Suppressor macrophage treated with lipopolysaccharide for 1 hour (primary cell): Measurements from ENCODE around the gene ZNF316.

ENCODE experiments used
- DNase-seq, 3 donors: peaks; one replicate each; pipeline ENCODE4 v3.0.0-alpha.2; 2020 to 2022

The ZNF316 gene

DNA sequence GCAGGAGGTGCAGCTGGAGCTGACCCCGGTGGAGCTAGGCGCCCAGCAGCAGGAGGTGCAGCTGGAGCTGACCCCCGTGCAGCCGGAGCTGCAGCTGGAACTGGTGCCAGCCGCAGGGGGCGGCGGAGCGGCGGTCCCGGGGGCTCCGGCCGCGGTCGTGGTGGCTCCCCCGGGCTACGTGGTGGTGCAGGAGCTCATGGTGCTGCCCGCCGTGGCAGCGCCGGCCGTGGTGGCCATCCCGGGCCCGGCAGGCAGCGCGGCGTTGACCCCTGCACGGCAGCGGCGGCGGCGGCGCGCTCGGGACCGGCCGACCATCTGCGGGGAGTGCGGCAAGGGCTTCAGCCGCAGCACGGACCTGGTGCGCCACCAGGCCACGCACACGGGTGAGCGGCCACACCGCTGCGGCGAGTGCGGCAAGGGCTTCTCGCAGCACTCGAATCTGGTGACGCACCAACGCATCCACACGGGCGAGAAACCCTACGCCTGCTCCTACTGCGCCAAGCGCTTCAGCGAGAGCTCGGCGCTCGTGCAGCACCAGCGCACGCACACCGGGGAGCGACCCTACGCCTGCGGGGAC, 14.9 kb upstream of the ZNF316 start:
- no peak for DNase-seq

DNA sequence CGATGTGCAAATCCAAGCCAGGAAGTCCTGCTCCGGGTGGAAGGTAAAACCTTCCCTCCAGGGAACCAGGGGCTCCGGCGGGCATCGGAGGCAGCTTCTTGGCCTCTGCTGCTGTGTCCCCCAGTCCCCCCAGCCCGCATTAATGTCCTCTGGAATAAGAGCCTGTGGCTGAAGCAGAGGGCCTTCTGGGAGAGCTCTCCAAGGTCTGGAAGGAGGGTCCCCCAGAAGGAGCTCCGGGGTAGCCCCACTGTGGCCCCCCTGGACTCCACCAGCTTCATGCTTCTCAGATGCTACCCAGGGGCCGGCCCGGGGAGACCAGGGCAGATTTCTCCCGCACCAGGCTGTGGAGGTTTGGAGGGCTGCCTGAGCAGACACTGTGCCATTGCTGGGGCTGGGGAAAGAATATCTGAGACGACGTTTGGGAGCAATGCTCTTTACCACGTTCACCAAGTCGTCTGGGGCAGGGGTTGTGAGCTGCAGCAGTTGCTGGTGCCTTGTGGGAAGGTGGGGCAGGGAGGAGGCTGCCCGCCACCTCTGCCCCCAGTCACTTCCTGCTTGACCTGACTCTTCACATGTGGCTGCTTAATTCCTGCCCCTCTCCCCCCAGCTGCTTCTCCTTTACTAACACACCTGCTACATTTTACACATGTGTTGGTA, 13.4 kb upstream of the ZNF316 start:
- no peak for DNase-seq

DNA sequence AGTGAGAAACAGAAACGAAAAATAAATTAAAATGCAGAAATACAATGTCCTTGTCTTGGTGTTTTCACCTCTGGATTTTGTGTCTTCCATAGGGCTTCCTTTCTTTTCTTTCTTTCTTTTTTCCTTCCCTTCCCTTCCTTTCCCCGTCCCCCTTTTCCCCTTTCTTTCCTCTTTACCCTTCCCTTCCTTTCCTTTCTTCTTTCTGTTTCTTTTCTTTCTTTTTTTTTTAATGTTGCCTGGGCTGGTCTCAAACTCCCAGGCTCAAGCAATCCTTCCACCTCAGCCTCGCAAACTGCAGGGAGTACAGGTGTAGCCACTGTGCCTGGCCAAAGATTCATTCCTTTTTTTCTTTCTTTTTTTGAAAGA, 12.9 kb upstream of the ZNF316 start:
- DNase-seq = no peak

DNA sequence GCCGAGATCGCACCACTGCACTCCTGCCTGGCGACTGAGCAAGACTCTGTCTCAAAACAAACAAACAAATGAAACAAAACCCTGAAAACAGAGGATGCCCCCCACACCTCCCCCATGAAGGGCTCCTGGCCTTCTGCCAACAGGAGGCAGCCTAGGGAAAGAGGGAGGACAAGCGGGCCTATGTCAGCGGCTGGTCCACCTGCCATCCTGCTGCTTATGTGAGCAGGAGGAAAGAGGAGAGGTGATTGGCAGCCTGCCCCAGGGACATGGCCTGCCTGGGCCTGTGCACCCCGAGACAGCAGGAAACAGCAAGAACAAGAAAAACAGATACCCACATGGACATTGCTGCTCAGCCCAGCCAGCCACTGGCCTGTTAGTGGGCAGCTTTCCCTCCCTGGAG, 9.1 kb upstream of the ZNF316 start:
- DNase-seq = no peak

DNA sequence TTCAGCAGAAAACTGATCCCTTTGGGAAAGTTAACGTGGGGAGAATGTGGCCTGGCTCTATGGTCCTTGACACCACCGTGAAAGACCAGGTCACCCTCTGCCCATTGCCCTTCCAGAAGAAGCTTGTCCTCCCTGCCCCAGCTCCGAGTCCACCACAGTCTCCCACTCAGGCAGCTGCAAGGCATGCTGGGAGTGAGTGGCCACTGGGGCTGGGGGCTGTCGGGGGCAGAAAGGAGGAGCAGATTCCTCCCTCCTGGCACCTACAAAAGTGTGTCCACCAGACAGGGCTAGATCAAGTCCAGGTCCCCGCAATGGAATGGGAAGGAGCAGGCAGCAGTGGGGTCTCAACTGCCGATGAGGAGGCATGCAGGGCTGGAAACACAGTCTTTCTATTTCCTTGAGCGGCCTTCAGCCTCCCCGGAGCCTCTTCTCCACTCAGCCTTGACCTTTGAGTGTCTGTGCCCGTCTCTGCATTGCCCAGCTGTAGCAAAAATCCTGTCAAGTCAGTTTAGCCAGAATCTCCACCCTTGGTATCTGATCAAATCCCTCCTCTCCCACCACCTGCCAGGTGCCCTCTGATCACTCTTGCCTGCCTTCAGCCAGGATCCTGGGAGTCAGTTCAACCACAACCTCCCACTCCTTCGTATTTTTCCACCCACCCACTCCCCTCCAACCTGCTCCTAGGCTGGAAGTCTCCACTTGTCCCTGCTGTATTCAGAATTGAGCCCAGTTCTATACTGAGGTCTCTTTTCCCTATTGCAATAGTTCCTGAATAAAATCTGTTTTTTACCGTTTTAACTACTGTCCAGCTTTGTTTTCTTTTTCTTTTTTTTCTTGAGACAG, 6.9 kb upstream of the ZNF316 start:
- no peak for DNase-seq

DNA sequence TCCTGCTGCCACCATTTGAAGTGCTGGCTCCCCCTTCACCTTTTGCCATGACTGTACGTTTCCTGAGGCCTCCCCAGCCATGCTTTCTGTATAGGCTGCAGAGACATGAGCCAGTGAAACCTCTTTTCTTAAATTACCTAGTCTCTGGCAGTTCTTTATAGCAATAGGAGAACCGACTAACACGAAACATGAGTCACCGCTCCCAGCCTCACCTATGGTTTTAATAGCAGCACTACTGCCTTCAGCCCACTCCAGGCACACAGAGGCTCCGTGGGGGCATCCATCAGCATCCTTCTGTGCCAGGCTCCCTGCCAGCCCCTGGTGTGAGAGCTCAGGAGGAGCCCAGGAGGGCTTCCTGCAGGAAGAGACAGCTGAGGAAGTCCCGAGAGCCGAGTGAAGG, 5.5 kb upstream of the ZNF316 start:
- DNase-seq = no peak

DNA sequence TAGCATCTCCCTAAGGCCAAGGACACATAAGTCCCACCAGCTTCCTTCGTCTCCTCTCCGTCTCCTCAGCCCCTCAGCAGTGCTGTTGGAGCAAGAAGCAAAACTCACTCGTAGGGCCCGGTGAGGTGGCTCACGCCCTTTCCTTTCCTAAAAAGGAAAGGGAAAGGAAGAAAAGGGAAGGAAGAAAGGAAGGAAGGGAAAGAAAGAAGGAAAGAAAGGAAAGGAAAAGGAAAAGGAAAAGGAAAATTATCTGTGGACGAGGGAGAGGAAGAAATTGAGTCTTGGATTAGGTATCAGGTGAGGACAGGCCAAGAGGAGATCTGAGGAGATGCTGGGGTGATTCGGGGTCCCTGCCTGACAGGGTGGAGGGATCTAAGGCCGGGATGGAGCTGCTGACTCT, 3.1 kb upstream of the ZNF316 start:
- no peak for DNase-seq

DNA sequence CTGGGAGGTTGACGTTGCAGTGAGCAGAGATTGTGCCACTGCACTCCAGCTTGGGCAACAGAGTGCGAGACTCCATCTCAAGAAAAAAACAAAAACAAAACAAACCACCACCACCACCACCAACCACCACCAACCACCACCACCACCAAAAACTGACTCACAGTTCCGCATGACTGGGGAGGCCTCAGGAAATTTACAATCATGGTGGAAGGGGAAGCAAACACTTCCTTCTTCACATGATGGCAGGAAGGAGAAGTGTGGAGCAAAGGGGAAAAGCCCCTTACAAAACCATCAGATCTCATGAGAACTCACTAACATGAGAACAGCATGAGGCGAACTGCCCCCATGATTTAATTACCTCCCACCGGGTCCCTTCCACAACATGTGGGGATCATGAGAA, 2.1 kb upstream of the ZNF316 start:
- DNase-seq = peak; percentile 78 to 83 (median 80)

DNA sequence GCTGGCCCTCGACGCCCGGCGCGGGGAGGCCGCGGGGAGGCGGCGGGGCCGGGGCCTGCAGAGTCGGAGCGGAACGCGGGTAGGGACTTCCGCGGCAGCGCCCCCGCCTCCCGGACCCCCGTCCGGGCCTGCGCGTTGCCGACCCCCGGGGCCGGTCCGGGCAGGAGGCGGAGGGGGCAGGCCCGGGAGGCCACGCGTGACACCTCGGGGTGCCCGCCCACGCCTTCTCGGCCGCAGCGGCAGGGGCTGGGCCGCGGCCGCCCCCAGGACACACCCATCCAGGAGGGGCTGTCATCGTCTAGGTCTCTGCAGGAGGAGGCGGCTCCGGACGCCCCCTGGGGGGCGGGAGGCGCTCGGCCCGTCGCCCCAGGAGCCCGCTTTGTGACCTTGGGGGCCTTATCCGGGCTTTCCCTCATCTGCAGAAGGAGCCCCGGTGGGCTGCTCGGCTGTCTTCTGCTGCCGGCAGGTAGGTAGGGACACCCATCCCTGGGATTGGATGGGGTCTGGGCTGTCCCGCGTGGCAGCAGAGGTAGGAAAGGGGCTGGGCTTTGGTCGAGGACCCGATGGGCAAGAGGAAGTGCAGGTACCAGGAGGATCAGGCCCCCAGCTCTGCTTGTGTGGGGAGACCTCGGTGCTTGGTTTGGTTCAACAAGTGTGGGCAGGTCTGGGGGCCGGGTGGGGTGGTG, 569 bp downstream of the ZNF316 start:
- peak; percentile 57 to 81 (median 63) for DNase-seq

DNA sequence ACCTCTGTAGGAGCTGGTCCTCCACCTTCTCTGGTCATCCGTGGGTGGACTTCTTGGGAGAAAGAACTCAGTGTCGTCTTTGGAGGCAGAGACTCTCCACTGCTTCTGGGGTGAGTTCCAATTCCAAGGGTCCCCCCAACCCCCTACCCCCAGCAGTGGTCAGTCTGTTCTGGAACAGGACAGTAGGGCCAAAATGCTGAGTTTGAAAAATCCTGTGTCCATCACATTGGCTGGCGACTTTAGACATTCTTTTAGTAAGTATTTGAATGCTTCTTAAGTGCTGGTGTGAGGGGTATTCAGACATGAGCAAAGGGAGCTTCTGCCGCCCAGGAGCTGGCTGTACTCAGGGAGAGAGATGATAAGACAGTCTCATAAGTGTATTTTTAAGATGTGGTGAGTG, 1.9 kb downstream of the ZNF316 start:
- DNase-seq = no peak

DNA sequence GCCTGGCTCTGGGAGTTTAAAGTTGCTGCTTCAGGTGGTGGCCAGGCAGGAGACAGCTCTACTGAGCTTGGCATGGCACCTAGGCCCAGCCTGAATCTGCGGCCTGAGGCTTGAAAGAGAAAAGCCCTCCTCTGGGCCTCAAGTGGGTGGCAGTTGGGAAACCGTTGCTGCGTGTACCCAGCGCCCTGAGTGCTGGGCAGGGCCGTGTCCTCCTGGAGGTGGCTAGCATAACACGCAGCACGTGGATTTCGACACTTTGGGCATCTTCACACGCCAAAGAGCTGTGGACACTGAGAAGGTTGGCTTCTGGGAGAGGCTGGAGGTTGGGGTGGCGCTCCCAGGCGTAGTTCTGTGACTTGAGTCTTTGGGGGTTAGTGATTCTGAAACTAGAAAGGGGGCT, 2.5 kb downstream of the ZNF316 start:
- DNase-seq = no peak

DNA sequence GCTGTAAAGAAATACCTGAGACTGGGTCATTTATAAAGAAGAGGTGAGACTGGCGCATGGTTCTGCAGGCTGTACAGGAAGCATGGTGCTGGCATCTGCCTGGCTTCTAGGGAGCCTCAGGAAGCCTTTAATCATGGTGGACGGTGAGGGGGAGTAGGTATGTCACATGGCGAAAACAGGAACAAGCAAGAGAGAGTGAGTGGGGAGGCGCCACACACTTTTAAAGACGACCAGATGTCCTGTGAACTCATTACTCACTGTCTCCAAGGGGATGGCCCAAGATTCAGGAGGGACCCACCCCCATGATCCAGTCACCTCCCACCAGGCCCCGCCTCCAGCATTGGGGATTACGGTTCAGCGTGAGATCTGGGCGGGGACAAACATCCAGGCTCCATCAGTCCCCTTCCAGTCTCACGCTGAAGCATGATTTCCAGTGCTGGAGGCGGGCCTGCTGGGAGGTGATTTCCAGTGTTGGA, 3.2 kb downstream of the ZNF316 start:
- peak; percentile 63 to 75 (median 73) for DNase-seq

DNA sequence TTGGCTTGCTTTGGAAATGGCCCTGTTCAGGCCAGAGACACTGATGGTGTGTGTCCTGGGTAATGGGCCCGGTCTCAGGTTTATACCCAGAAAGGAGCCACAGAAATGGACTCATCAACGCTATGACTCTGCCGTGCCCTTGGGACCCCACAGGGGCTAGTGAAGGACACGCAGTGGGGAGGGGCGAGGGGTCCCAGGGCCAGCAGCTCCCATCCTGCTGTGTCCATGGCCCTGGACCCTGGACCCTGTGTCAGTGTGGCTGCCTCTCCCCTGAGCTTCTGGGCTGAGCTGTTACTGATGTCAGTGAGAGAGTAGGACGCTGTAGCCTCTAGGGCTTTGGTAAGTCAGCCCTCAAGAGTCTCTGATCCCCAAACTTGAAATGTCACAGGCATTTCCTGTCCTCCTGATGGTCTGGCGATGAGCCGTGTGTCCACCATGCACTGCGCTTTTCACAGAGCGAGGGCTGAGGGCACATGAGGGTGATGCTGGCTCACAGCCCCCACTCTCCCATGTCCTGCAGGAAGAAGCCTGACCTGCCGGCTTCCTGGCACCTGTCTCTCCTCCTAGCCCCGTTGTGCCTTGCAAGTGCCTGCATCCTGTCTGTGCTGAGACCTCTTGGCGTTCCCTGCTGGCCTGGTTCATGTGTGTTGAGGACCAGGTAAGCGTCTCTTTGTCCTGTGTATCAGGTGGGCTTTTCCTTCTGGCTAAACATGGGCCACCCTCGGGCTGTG, 4.4 kb downstream of the ZNF316 start:
- DNase-seq = no peak

DNA sequence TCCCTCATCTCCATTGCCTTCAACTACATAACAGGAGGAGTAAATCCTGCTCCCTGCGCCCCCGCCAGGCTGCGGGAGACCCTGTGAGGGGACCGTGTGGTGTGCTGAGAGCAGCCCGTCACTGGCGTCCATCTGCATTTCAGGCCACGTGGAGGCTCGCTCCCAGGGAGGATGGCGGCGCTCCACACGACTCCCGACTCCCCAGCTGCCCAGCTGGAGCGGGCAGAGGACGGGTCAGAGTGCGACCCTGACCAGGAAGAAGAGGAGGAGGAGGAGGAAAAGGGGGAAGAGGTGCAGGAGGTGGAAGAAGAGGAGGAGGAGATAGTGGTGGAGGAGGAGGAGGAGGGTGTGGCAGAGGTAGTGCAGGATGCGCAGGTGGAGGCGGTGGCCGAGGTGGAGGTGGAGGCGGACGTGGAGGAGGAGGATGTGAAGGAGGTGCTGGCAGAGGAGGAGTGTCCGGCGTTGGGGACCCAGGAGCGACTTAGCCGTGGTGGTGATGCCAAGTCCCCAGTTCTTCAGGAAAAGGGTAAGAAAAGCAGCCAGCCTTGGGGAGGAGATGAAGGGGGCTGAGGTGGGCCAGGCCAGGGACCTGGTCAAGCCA, 5.2 kb downstream of the ZNF316 start:
- no peak for DNase-seq

DNA sequence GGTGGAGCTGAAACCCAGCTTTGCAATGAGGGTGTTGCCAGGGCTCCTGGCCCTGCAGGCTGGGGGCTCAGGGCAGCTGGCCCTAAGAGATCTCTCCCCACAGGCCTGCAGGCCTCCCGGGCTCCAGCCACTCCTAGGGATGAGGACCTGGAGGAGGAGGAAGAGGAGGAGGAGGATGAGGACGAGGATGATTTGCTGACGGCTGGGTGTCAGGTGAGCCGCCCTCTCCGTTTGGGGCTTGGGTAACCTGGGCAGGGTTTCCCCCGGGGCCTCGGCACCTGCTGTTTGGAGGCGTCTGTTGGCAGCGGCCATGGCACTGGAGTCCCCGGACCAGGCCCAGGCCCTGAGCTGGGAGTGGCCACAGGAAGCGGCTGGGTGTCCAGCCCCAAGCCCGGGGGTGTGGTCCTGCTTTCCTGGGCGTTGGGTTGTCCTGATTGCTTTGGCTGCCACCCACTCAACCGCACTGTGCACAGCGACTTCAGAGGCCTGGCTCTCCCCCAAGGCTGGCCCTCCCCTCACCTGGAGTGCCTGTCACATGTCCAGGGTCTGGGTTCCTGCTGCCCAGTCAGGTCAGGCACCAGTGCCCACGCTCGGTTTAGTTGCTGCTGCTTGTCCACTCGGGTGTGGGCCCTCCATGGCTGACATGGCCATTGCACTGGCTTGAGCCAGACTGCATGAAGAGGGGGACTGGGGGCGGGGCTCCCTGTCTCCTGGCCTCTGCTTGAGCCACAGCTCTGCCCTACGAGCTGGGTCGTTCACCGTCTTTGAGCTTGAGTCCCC, 5.9 kb downstream of the ZNF316 start:
- no peak for DNase-seq

DNA sequence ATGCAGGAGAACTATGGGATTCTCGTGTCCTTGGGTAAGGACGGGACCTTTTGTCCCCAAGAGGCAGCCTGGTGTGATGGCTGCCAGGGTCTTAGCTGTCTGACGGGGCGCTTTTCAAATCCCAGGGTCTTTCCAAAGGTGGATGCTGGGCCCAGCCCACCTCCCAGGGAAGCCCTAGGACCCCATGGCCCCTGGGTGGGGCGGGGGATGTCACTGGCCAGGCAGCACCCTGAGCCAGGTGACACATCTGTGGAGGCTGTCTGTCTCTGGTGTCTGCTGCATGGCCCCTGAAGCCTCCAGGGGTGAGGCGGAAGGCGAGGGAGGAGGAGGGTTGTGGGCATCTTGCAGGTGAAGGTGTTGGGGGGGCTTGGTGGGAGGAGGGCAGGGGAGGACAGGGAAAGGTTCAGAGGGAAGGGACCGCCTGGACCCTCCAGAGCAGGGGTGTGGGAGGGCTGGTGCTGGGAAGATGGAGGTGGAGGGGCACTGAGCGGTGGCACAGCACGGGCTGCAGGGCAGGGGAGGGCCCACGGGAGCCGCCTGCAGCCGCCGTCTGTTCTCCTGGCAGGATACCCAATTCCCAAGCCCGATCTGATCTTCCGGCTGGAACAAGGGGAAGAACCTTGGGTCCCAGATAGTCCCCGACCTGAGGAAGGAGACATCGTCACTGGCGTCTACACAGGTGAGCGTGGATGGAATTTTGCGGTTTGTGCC, 7.0 kb downstream of the ZNF316 start:
- no peak for DNase-seq

DNA sequence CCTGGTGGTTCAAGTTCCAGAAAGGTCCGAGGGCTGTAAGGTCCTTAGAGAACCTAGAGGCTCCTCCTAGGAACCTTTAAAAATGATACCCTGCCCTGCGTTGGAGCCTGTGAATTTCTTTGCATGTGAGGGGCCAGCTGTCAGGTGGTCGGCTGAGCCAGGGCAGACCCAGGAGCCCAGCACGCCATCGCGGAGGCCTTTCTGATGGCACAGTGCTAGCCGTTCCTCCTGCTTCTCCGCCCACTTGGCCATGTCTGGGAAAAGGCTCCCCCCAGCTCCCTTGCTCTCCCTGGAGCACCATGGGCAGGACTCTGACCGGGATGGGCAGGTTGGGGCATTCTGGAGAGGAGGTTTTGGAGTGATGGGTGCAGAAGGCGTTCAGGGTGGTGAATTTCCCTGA, 7.6 kb downstream of the ZNF316 start:
- no peak for DNase-seq

DNA sequence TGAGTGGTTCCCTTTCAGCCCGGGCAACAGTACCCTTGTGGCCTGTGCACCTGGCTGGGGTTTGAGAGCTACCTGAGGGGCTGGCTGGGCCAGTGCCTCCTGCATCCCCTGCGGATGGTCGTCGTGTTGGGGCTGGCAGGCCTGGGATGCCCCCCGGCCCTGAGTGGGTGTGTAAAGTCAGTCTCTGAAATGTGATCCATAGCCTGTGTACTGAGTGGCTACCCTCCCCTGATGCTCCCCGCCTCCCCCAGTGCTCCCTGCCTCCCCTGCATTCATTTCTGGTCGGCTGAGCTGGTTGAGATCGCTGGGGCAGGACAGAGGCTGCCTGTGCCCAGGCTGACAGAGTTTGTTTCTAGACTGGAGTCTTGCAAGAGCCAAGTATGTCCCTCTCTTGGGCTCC, 9.3 kb downstream of the ZNF316 start:
- no peak for DNase-seq

DNA sequence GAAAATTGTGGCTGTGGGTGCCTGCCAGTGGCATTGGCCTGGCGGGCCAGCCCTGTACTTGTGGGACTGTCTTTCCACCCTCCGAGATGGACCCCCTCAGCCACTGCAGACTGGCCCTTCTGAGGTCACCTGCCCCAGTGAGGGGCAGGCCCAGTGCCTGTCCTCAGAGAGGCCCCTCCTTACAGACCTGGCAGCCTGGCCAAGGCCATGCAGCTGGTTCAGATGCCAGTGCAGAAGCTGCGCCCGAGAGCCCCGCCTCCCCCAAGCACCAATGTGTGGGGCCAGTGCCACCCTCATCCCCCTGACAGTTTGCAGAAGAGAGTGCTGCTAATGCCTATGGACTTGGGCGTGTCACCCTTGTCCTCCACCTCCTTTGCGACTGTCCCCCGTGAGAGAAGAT, 10.0 kb downstream of the ZNF316 start:
- DNase-seq = no peak

DNA sequence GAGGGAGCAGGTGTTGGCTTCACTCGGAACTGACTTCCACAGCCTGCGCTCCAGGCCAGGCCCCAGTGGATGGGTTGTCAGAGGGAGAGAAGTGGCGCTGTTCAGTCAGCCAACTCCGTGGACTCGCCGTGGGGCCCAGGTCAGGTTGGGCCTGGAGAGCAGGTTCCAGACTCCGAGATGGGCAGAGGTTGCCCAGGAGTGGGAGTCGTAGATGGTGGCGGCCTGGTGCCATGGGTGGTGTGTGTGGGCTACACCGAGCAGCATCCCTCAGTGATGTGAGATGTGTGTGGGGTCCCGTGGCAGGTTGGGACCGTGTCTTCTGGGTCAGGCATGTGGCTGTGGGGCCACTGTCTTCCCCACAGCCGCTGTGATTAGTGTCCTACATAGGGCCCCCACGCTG, 10.4 kb downstream of the ZNF316 start:
- DNase-seq = no peak
